Measurements from ENCODE around the gene ZNF563. TPM values are rescaled to one million over a fixed set of nuclear protein-coding genes. Genes with fewer than 3 reads are reported as not detected.

Gene ZNF563
- total RNA-seq, 1 experiment from 2014 or later = 1.9 TPM

GRCh38 chr19:12295191-12295590 lies 38.2 kb downstream of the ZNF563 start:
- Histone ChIP-seq H3K56ac (ENCODE audit: insufficient read length, low read depth, low read length) (no peak overlapping the region), H3K9me3 (ENCODE audit: control insufficient read depth, low read depth, low read length) (no peaks in the 10 kb centered on the region), H2BK15ac (ENCODE audit: low read depth, low read length) (no peak overlapping the region), H3T11ph (ENCODE audit: low read length) (no peak overlapping the region), H3K14ac (ENCODE audit: insufficient read depth, low read length) (0 out of 2 replicates have a peak overlapping the region, but pooled peaks have one; percentile 59), H3K23me2 (ENCODE audit: insufficient read length, low read depth, low read length, poor library complexity, severe bottlenecking) (peaks cover 10% of the 10 kb centered on the region), H2AFZ (ENCODE audit: low read length) (no peak overlapping the region), H3K4me2 (ENCODE audit: insufficient read depth, insufficient read length, low read length) (peak overlapping the region; percentile 43), H4K5ac (ENCODE audit: insufficient read length, low read depth, low read length) (no peak overlapping the region), H2BK5ac (ENCODE audit: insufficient read length, low read length) (no peak overlapping the region), H2BK12ac (ENCODE audit: insufficient read length, low read depth, low read length) (no peak overlapping the region), H3K18ac (ENCODE audit: insufficient read length, low read depth, low read length) (peak overlapping the region; percentile 74), H3K27me3 (ENCODE audit: insufficient read depth, low read length) (no peaks in the 10 kb centered on the region), H3K27ac (ENCODE audit: insufficient read length, low read depth, low read length) (no peak overlapping the region), H3K4me1 (ENCODE audit: insufficient read depth, low read length) (no peaks in the 10 kb centered on the region), H3K23ac (ENCODE audit: insufficient read length, low read depth, low read length) (no peak overlapping the region), H3K9ac (ENCODE audit: extremely low read depth, insufficient read length, low read length) (no peak overlapping the region), H2AK5ac (ENCODE audit: insufficient read length, low read length) (no peak overlapping the region), H4K8ac (replicated peaks; ENCODE audit: insufficient read length, low read depth, low read length) (no peak overlapping the region), H3K79me2 (ENCODE audit: insufficient read depth, low read length) (no peaks in the 10 kb centered on the region; the same call in 1 of the 2 replicates), H3K79me1 (ENCODE audit: insufficient read depth, low read depth, low read length, poor library complexity, severe bottlenecking) (no peaks in the 10 kb centered on the region), H3K4ac (ENCODE audit: low read depth, low read length) (no peak overlapping the region), H4K20me1 (ENCODE audit: control insufficient read depth, insufficient read depth, insufficient read length) (no peaks in the 10 kb centered on the region), H2BK20ac (ENCODE audit: low read depth, low read length, poor library complexity, severe bottlenecking) (no peak overlapping the region), H4K91ac (ENCODE audit: insufficient read length, low read depth, low read length) (no peak overlapping the region), H2BK120ac (ENCODE audit: low read depth, low read length, poor library complexity, severe bottlenecking) (no peak overlapping the region)
- Mint-ChIP-seq H3K36me3 (ENCODE audit: insufficient read depth in 1 of 3, low read depth in 3 of 3) (peaks cover 4 to 13% (median 6%) of the 10 kb centered on the region in 3 experiments), H3K9me3 (peaks cover 16 to 21% of the 10 kb centered on the region in 2 experiments), H3K4me1 (peaks cover 9 to 16% of the 10 kb centered on the region in 2 experiments), H3K27me3 (ENCODE audit: low read depth) (no peaks in the 10 kb centered on the region), H3K27ac (peak overlapping the region; percentile 87 to 97 (median 90); a peak in 4 of 7 replicates), H3K4me3 (peak overlapping the region; percentile 92 to 99)
- no CpG with 5 or more reads among the region's 11 CpGs for WGBS (ENCODE audit: extremely low coverage, insufficient read length, low lambda C conversion rate)
- no peak for TF ChIP-seq CTCF (conservative IDR thresholded peaks at IDR 0.05)
- no peak for DNase-seq
